ENCODE results near the gene STUM.

DNA sequence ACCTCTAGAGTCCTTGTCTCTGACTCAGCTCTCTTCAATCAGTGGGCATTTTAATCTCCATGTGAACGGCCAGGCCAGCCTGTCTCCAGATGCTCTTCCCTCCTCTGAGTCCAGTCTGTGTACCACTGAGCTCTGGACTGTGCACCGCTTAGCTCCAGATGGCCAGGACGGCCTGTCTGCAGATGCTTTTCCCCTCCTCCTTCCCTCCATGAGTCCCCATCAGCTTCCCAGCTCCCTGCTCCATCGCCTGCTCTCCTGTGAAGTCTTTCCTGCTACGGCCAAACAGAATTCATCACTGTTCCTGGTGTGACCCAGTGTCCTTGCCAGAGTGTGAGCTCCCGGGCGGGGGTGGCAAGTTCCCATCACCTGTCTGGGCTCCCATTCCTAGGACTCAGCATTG is 42.0 kb downstream of the STUM start:
- TF ChIP-seq, protein P1, sequence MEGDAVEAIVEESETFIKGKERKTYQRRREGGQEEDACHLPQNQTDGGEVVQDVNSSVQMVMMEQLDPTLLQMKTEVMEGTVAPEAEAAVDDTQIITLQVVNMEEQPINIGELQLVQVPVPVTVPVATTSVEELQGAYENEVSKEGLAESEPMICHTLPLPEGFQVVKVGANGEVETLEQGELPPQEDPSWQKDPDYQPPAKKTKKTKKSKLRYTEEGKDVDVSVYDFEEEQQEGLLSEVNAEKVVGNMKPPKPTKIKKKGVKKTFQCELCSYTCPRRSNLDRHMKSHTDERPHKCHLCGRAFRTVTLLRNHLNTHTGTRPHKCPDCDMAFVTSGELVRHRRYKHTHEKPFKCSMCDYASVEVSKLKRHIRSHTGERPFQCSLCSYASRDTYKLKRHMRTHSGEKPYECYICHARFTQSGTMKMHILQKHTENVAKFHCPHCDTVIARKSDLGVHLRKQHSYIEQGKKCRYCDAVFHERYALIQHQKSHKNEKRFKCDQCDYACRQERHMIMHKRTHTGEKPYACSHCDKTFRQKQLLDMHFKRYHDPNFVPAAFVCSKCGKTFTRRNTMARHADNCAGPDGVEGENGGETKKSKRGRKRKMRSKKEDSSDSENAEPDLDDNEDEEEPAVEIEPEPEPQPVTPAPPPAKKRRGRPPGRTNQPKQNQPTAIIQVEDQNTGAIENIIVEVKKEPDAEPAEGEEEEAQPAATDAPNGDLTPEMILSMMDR (IDR thresholded peaks at IDR 0.05) = no peak
- TF ChIP-seq POLR2A (IDR thresholded peaks at IDR 0.05) = no peak

All from adrenal gland (tissue), 5 donors.